Stimulated activated CD4-positive, alpha-beta T cell treated with anti-CD3 and anti-CD28 coated beads, Interleukin-4, amount 100 ng/mL, for 48 hours (primary cell): ENCODE results near the gene LIMA1.

Source experiments
- DNase-seq, 2 donors: peaks; one replicate each; pipeline ENCODE4 v3.0.0-alpha.2; 2020; ENCODE audit warnings: low read depth in 2 of 2

LIMA1 gene

GRCh38 chr12:50218386-50218785 lies 64.9 kb downstream of the LIMA1 start:
- no peak for DNase-seq

- DNase-seq = no peak
These were observed 66.1 kb downstream of the LIMA1 start for GRCh38 chr12:50217202-50217601.

DNA sequence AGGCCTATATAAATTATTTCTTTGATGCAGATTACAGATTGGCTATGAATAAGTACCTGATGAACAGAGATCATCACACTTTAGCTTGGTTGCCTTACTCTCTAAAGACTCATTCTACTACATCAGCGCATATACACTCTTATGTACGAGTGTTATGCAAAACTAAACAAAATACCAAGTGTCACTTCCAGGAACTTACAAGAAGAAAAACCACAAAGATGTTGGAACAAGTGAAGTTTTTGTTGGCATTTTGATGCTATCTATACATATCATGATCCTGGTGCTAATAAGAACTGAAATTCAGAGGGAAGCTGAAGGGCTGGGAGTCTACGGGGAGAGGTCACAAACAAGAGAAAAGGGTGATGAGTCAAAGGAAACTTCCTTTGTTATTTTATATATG lies 68.3 kb downstream of the LIMA1 start:
- no peak for DNase-seq

DNA sequence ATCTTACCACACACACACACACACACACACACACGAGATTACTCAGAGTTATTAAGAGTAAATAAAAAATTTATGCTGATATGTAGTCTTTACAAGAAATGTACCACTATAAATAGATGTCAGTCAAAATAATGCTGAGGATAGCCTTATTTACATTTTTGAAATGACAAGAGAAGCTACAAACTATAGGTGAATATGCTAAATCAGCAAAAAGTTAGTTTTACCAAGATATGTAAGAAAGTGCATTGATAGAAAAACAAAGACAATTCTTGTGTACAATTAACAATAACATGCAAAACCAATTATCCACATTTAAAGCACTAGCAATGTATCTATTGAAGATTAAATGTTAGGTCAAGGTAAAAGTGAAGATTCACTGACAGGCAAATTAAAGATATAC lies 69.3 kb downstream of the LIMA1 start:
- DNase-seq = no peak

DNA sequence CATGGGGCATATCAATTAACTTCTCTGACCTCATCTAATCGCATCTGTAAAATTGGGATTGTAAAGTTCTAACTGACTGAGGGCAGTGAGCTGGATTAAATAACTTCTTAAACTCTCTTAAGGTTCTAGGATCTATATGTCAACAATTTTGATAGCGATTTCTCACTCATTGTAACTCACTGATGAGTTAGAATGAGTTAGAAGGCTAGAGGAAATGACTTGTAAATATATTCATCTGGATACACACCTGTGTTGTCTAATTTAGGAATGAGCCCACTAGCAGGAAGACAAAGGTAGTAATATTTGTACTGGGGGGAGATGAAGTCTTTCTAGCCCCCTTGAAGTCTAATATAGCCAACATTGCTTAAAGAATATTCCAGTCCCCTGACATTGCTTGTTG lies 69.9 kb downstream of the LIMA1 start:
- DNase-seq = no peak

DNA sequence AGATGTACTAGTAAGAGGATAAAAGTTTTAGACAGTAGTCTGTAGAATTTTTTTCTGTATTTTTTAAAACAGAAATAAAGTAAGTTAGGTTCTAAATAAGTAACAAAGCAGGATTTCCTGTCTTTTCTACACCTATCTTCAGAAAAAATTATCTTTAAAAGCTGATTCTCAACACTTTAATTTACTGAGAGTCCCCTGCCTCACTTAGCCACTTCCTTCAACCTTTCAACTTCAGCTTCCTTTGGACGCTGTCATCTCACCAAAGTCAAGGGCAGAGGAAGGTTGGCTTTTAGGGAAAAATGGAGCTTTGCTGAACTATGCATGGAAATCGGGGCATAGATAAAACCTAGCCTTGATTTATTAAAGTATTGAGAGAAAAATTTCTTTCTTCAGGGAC lies 71.3 kb downstream of the LIMA1 start:
- no peak for DNase-seq

DNA sequence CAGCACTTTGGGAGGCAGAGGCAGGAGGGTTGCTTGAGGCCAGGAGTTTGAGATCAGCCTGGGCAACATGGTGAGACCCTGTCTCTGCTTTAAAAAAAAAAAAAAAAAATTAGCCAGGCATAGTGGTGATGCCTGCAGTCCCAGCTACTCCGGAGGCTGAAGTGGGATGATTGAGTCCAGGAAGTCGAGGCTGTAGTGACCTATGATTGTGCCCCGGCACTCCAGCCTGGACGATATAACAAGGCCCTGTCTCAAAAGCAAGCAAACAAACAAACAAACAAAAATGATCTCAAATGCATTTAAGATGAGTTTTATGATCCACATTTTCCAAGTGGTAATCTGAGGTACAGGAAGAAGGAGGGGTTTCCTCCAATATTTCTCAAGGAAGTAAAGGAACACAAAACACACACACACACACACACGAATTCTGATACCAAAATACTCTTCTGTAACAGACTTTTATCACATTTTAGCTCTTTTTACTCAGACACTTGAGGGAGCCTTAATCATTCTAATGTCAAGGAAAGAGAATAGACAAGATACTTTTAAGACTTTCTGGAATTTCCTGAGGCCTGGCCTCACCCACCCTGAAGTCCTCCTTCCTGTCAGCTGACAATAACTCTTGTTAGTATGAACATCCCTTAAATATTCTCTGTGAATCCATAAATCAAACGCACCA lies 71.8 kb downstream of the LIMA1 start:
- no peak for DNase-seq

- no peak for DNase-seq
These were observed 75.9 kb downstream of the LIMA1 start for GRCh38 chr12:50207424-50207823.

GRCh38 chr12:50205648-50206047 lies 77.7 kb downstream of the LIMA1 start:
- DNase-seq = no peak

- DNase-seq = no peak
These were observed 79.6 kb downstream of the LIMA1 start for GRCh38 chr12:50203691-50204090.

DNA sequence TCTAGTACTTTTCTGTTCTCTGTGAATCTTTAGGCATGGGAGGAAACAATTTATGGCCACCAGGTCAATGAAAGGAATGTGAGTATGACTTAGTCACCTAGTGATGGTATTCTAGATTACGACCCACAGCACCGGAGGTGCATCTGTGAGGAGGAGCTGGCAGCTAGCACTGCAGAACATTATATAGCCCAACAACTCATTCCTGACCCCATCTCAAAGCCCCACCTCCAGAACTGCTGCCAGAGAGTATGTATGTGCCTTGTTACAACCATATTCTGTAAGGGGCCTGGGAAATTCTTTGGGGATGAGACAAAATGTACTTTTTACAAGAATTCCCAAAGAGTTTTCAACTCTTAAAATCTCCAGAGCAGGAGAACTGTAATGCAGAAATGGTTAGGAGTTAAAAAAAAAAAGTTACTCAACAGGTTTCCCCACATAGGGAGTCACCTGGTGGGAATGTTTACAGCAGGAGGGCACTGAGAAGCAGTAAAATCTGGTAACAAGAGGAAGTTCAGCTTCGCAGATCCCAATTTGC lies 81.3 kb downstream of the LIMA1 start:
- DNase-seq = no peak

GRCh38 chr12:50200552-50201273 lies 82.6 kb downstream of the LIMA1 start:
- no peak for DNase-seq

GRCh38 chr12:50198829-50199228 lies 84.5 kb downstream of the LIMA1 start:
- no peak for DNase-seq

GRCh38 chr12:50197297-50197727 lies 86.0 kb downstream of the LIMA1 start:
- no peak for DNase-seq

- DNase-seq = no peak
These were observed 86.8 kb downstream of the LIMA1 start for GRCh38 chr12:50196537-50196936.

GRCh38 chr12:50195832-50196231 lies 87.5 kb downstream of the LIMA1 start:
- no peak for DNase-seq

DNA sequence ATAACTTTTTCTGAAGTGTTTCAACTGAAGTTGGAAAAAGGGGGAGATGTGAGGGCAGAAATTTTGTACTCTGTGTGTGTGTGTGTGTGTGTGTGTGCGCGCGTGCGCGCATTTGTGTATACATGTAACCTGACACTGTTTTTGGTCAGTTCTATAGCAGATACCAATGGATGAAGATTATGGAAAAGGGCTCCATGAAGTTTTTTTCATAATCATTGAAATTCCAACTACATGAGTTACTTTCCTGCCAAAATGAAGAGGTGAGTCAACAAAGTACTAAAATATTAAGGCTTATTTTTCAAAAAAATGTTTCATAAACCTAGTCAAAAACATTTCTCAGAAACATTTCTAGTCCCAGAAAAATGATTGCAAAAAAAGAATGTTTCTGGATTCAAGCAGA lies 90.4 kb downstream of the LIMA1 start:
- DNase-seq = no peak

DNA sequence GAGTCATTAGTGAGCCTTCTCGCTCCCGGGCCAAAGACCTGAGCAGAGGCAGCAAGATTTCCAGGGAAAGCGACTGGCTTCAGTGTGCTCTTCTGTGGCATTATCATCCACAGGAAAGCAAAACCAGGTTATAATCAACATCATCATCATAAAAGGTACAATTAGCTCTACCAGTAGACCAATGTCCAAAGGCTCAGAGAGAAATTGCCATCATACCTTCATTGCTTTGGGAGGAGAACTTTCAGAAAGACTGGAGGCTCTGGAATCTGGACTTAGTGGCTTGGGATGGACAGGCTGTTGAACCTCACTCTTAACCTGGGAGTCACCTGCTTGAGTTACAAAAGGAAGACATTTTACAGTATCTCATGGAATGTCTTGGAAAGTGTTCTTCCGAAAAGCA lies 91.1 kb downstream of the LIMA1 start:
- DNase-seq = no peak

DNA sequence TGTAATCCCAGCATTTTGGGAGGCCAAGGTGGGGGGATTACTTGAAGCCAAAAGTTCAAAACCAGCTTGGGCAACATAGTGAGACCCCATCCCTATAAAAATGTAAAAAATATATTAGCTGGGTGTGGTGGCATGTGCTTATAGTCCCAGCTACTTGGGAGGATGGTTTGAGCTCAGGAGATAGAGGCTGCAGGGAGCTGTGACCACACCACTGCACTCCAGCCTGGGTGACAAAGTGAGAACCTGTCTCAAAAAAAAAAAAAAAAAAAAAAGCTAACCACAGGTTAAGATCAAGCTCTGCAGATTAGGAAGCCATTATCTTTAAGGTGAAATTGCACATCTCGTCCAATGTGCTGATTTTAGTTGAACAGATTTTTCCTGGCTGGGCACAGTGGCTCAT lies 92.5 kb downstream of the LIMA1 start:
- no peak for DNase-seq

DNA sequence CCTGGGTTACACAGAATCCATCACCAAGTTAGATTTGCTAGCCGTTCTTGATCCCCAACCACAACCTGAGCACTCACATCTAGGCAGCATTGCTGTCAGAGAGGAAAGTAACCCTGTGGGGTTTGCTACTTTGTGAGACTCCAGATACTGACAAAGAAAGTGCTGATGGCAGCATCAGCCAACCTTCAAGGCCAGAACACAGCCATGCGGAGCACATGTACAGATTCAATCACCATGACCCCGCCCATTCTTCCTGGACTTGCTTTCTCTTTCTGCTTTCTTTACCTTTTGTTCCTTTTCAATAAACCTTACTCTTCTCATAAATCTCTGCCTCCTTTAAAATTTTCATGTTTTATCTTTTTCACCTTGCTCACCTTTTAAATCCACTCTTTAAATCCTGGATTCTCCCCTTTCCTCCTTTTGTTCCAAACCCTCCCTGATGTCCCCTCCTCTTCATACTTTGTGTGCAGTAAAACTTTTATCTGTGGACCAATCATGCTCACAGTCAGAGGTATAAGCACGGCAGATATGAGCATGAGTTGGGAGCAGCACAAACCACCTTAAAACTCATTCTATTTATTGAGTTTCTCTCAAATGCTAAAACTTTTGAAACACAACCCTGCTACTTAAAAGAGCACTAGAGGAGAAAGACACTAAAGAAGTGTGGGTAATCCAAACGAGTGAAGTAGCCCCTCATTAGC lies 94.3 kb downstream of the LIMA1 start:
- peak; percentile 15 to 36 for DNase-seq

GRCh38 chr12:50188241-50188781 lies 95.0 kb downstream of the LIMA1 start:
- no peak for DNase-seq
